ENCODE measurements around the gene HMGA1. TPM values are rescaled to one million over a fixed set of nuclear protein-coding genes. Genes with fewer than 3 reads are reported as not detected.
A peak's percentile ranks its signal among the peaks of the same experiment; 100 is the strongest.

Gene HMGA1
- total and polyA plus RNA-seq, 2 of the 13 experiments (the other 11 are each of a cell fraction or from before 2014, with no cell fraction given) = 117 to 145 TPM

DNA sequence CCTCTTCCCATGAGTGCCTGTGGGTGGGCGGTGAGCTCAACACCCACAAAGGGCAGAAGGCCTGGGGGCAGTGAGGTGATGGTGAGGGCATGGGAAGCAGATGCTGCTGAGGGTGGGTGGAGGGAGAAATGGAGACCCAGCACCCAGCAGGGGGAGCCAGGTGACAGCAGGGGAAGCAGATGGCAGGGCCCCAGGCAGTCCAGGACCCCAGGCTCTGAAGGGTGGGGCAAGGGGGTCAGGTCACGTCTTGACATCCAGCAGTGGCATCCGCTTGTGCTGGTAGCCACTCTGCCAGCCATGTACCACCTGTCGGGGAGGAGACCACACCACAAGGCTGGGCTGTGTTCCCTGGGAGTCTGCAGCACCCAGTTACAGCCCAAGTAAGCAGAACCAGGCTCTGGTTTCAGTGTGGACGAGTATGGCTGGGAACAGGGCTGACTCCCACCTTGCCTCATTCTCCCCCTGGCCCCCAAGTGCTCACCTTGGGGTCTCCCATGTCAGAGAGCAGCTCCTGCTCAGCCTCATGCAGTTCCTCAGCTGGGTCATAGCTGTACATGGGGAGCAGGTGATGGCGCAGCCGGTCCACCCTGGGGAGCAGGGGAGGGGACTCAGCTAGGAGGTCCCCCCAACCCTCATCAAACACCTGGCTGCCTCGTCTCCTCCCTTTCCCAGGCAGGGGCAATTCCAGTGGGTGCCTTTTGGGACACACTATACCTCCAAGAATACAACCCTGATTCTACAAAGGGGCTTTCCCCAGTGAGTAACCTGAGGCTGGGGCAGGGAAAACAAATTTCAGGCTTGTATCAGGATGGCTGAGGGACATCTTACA, 10.1 kb downstream of the HMGA1 start (continued):
- TF ChIP-seq, protein P1, sequence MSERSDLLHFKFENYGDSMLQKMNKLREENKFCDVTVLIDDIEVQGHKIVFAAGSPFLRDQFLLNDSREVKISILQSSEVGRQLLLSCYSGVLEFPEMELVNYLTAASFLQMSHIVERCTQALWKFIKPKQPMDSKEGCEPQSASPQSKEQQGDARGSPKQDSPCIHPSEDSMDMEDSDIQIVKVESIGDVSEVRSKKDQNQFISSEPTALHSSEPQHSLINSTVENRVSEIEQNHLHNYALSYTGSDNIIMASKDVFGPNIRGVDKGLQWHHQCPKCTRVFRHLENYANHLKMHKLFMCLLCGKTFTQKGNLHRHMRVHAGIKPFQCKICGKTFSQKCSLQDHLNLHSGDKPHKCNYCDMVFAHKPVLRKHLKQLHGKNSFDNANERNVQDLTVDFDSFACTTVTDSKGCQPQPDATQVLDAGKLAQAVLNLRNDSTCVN (CRISPR knock-in tag; IDR thresholded peaks at IDR 0.05; ENCODE audit: borderline replicate concordance) = 0 out of 2 replicates have a peak, but pooled peaks have one; percentile 37
- no peak for TF ChIP-seq ZBTB8A (CRISPR knock-in tag; IDR thresholded peaks at IDR 0.05; ENCODE audit: borderline replicate concordance, low read depth)
- no peak for TF ChIP-seq ZNF550 (CRISPR knock-in tag; IDR thresholded peaks at IDR 0.05; ENCODE audit: borderline replicate concordance)
- TF ChIP-seq ZNF460 (CRISPR knock-in tag; IDR thresholded peaks at IDR 0.05; ENCODE audit: borderline replicate concordance) = no peak
- TF ChIP-seq ZNF225 (CRISPR knock-in tag; IDR thresholded peaks at IDR 0.05) = no peak
- TF ChIP-seq DPF2 (CRISPR knock-in tag; IDR thresholded peaks at IDR 0.05; ENCODE audit: borderline replicate concordance, low read depth) = no peak
- TF ChIP-seq, protein P2, sequence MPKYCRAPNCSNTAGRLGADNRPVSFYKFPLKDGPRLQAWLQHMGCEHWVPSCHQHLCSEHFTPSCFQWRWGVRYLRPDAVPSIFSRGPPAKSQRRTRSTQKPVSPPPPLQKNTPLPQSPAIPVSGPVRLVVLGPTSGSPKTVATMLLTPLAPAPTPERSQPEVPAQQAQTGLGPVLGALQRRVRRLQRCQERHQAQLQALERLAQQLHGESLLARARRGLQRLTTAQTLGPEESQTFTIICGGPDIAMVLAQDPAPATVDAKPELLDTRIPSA (CRISPR knock-in tag; IDR thresholded peaks at IDR 0.05; ENCODE audit: borderline replicate concordance) = no peak
- TF ChIP-seq SOX6 (IDR thresholded peaks at IDR 0.05) = no peak
- TF ChIP-seq SOX6 (CRISPR knock-in tag; IDR thresholded peaks at IDR 0.05) = no peak
- no peak for TF ChIP-seq ZNF329 (CRISPR knock-in tag; IDR thresholded peaks at IDR 0.05; ENCODE audit: low read depth)
- peak; percentile 66; the same call in 1 of the 2 replicates for TF ChIP-seq NRL (CRISPR knock-in tag; IDR thresholded peaks at IDR 0.05; ENCODE audit: borderline replicate concordance)
- no peak for TF ChIP-seq NONO (IDR thresholded peaks at IDR 0.05)
- no peak for TF ChIP-seq NONO (CRISPR knock-in tag; conservative IDR thresholded peaks at IDR 0.05)
- TF ChIP-seq, protein P3, sequence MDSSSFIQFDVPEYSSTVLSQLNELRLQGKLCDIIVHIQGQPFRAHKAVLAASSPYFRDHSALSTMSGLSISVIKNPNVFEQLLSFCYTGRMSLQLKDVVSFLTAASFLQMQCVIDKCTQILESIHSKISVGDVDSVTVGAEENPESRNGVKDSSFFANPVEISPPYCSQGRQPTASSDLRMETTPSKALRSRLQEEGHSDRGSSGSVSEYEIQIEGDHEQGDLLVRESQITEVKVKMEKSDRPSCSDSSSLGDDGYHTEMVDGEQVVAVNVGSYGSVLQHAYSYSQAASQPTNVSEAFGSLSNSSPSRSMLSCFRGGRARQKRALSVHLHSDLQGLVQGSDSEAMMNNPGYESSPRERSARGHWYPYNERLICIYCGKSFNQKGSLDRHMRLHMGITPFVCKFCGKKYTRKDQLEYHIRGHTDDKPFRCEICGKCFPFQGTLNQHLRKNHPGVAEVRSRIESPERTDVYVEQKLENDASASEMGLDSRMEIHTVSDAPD (CRISPR knock-in tag; IDR thresholded peaks at IDR 0.05) = no peak
- TF ChIP-seq, protein P4, sequence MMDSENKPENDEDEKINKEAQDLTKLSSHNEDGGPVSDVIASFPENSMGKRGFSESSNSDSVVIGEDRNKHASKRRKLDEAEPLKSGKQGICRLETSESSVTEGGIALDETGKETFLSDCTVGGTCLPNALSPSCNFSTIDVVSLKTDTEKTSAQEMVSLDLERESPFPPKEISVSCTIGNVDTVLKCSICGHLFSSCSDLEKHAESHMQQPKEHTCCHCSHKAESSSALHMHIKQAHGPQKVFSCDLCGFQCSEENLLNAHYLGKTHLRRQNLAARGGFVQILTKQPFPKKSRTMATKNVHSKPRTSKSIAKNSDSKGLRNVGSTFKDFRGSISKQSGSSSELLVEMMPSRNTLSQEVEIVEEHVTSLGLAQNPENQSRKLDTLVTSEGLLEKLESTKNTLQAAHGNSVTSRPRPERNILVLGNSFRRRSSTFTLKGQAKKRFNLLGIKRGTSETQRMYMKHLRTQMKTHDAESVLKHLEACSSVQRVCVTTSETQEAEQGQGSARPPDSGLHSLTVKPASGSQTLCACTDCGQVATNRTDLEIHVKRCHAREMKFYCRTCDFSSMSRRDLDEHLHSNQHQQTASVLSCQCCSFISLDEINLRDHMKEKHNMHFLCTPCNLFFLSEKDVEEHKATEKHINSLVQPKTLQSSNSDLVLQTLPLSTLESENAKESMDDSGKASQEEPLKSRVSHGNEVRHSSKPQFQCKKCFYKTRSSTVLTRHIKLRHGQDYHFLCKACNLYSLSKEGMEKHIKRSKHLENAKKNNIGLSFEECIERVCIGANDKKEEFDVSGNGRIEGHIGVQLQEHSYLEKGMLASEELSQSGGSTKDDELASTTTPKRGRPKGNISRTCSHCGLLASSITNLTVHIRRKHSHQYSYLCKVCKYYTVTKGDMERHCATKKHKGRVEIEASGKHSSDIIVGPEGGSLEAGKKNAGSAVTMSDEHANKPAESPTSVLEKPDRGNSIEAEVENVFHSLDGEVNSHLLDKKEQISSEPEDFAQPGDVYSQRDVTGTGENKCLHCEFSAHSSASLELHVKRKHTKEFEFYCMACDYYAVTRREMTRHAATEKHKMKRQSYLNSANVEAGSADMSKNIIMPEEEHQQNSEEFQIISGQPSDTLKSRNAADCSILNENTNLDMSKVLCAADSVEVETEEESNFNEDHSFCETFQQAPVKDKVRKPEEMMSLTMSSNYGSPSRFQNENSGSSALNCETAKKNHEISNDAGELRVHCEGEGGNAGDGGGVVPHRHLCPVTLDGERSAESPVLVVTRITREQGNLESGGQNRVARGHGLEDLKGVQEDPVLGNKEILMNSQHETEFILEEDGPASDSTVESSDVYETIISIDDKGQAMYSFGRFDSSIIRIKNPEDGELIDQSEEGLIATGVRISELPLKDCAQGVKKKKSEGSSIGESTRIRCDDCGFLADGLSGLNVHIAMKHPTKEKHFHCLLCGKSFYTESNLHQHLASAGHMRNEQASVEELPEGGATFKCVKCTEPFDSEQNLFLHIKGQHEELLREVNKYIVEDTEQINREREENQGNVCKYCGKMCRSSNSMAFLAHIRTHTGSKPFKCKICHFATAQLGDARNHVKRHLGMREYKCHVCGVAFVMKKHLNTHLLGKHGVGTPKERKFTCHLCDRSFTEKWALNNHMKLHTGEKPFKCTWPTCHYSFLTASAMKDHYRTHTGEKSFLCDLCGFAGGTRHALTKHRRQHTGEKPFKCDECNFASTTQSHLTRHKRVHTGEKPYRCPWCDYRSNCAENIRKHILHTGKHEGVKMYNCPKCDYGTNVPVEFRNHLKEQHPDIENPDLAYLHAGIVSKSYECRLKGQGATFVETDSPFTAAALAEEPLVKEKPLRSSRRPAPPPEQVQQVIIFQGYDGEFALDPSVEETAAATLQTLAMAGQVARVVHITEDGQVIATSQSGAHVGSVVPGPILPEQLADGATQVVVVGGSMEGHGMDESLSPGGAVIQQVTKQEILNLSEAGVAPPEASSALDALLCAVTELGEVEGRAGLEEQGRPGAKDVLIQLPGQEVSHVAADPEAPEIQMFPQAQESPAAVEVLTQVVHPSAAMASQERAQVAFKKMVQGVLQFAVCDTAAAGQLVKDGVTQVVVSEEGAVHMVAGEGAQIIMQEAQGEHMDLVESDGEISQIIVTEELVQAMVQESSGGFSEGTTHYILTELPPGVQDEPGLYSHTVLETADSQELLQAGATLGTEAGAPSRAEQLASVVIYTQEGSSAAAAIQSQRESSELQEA (CRISPR knock-in tag; IDR thresholded peaks at IDR 0.05; ENCODE audit: not compliant biosample characterization) = no peak

Measured in HepG2 (cell line).